HEK293 (cell line): Measurements from ENCODE around the gene AGAP1.

ENCODE experiments used
- CTCF ChIA-PET: fragments of 350-600 bp; formaldehyde crosslinking; extraction: SDS; loops from one replicate; lab custom pipeline; 2021; ENCODE audit warnings: antibody characterized with exemption; lab: Yijun Ruan, JAX
- POLR2A ChIA-PET: fragments of 300-600 bp; formaldehyde crosslinking; extraction: SDS; loops from one replicate; lab custom pipeline; 2020; ENCODE audit warnings: antibody characterized with exemption, inconsistent platforms; lab: Yijun Ruan, JAX
- H3K27ac ChIP-seq: fragments of 200-500 bp; sonication (Bioruptor generic); 2 replicates; pipeline ENCODE4 v1.5.1; 2014; ENCODE audit warnings: low read depth, low read length, control low read depth, inconsistent platforms; ENCODE audit errors: extremely low read depth
- H3K36me3 ChIP-seq, 2 experiments: fragments of 200-500 bp in 1 of 2; sonication (Bioruptor generic) in 1 of 2; 1 replicate in 1 of 2; 2 replicates in 1 of 2; pipeline ENCODE4 v1.5.1; 2014 to 2017; ENCODE audit warnings: inconsistent platforms in 2 of 2, low read length in 2 of 2; ENCODE audit not compliant: control insufficient read depth in 2 of 2, insufficient read depth in 1 of 2
- H3K4me1 ChIP-seq: fragments of 200-500 bp; sonication (Bioruptor generic); 2 replicates; pipeline ENCODE4 v1.5.1; 2014; ENCODE audit warnings: mild to moderate bottlenecking, low read length, inconsistent platforms; ENCODE audit not compliant: control insufficient read depth, insufficient read depth
- H3K4me3 ChIP-seq: 2 replicates; pipeline ENCODE4 v1.5.1; 2011; ENCODE audit warnings: low read depth, mild to moderate bottlenecking, control low read depth, low read length, moderate library complexity
- H3K9me3 ChIP-seq: fragments of 200-500 bp; sonication (Bioruptor generic); 2 replicates; pipeline ENCODE4 v1.5.1; 2014; ENCODE audit warnings: low read depth, low read length, inconsistent platforms; ENCODE audit not compliant: control insufficient read depth, insufficient read depth
- KLF7 ChIP-seq: fragments of 450-650 bp; formaldehyde crosslinking; IDR thresholded peaks from 2 replicates; pipeline ENCODE4 v1.5.1; 2016; ENCODE audit warnings: missing biosample characterization, missing genetic modification characterization, borderline replicate concordance
- MEIS1 ChIP-seq: sonication (generic); formaldehyde crosslinking; IDR thresholded peaks from 2 replicates; pipeline ENCODE4 v1.8.1; 2022; ENCODE audit warnings: missing genetic modification reagents, mild to moderate bottlenecking, borderline replicate concordance
- MZF1 ChIP-seq: fragments of 450-650 bp; formaldehyde crosslinking; IDR thresholded peaks from 2 replicates; pipeline ENCODE4 v1.5.1; 2017; ENCODE audit warnings: missing biosample characterization, missing genetic modification characterization, borderline replicate concordance
- PATZ1 ChIP-seq: fragments of 450-650 bp; formaldehyde crosslinking; IDR thresholded peaks from 2 replicates; pipeline ENCODE4 v1.5.1; 2016; ENCODE audit warnings: missing biosample characterization, missing genetic modification characterization
- SETDB1 ChIP-seq: IDR thresholded peaks from one replicate; pipeline ENCODE4 v1.6.1; 2017; ENCODE audit warnings: mild to moderate bottlenecking, low read length, moderate library complexity, mixed read lengths; ENCODE audit not compliant: insufficient read length
- YY1 ChIP-seq: fragments of 450-650 bp; formaldehyde crosslinking; IDR thresholded peaks from 2 replicates; pipeline ENCODE4 v1.5.1; 2018; ENCODE audit warnings: missing biosample characterization, missing genetic modification characterization
- ZBTB17 ChIP-seq: fragments of 450-650 bp; formaldehyde crosslinking; IDR thresholded peaks from 2 replicates; pipeline ENCODE4 v1.5.1; 2016; ENCODE audit warnings: missing biosample characterization, missing genetic modification characterization
- ZBTB7A ChIP-seq: fragments of 450-650 bp; formaldehyde crosslinking; IDR thresholded peaks from 2 replicates; pipeline ENCODE4 v1.5.1; 2016; ENCODE audit warnings: low read depth, missing biosample characterization, missing genetic modification characterization
- ZNF112 ChIP-seq: fragments of 450-650 bp; formaldehyde crosslinking; IDR thresholded peaks from 2 replicates; pipeline ENCODE4 v1.5.0; 2017; ENCODE audit warnings: missing biosample characterization, missing genetic modification characterization
- ZNF114 ChIP-seq: fragments of 450-650 bp; formaldehyde crosslinking; IDR thresholded peaks from 2 replicates; pipeline ENCODE4 v1.5.0; 2017; ENCODE audit warnings: missing biosample characterization, missing genetic modification characterization
- ZNF140 ChIP-seq: fragments of 450-650 bp; formaldehyde crosslinking; IDR thresholded peaks from 2 replicates; pipeline ENCODE4 v1.5.1; 2016; ENCODE audit warnings: missing biosample characterization, missing genetic modification characterization
- ZNF184 ChIP-seq: fragments of 450-650 bp; IDR thresholded peaks from 2 replicates; pipeline ENCODE4 v1.5.1; 2018; ENCODE audit warnings: missing biosample characterization, mild to moderate bottlenecking, missing genetic modification characterization
- ZNF37A ChIP-seq: fragments of 450-650 bp; IDR thresholded peaks from 2 replicates; pipeline ENCODE4 v1.5.1; 2018; ENCODE audit warnings: missing biosample characterization, missing genetic modification characterization
- ZNF48 ChIP-seq: fragments of 450-650 bp; formaldehyde crosslinking; IDR thresholded peaks from 2 replicates; pipeline ENCODE4 v1.5.1; 2016; ENCODE audit warnings: missing biosample characterization, missing genetic modification characterization
- ZNF510 ChIP-seq: fragments of 450-650 bp; formaldehyde crosslinking; IDR thresholded peaks from 2 replicates; pipeline ENCODE4 v1.5.1; 2018; ENCODE audit warnings: mild to moderate bottlenecking, missing genetic modification characterization, missing biosample characterization; ENCODE audit not compliant: insufficient replicate concordance
- ZNF621 ChIP-seq: fragments of 450-650 bp; formaldehyde crosslinking; IDR thresholded peaks from 2 replicates; pipeline ENCODE4 v1.5.1; 2017; ENCODE audit warnings: missing biosample characterization, missing genetic modification characterization
- ZNF660 ChIP-seq: fragments of 450-650 bp; IDR thresholded peaks from 2 replicates; pipeline ENCODE4 v1.5.1; 2018; ENCODE audit warnings: missing biosample characterization, mild to moderate bottlenecking, missing genetic modification characterization
- ZNF707 ChIP-seq: fragments of 450-650 bp; formaldehyde crosslinking; IDR thresholded peaks from 2 replicates; pipeline ENCODE4 v1.5.1; 2016; ENCODE audit warnings: missing biosample characterization, missing genetic modification characterization
- ZNF791 ChIP-seq: fragments of 450-650 bp; formaldehyde crosslinking; IDR thresholded peaks from 2 replicates; pipeline ENCODE4 v1.5.1; 2016; ENCODE audit warnings: missing biosample characterization, missing genetic modification characterization
- TF ChIP-seq, protein P1 (sequence below): fragments of 450-650 bp; formaldehyde crosslinking; IDR thresholded peaks from 2 replicates; pipeline ENCODE4 v1.5.1; 2016; ENCODE audit warnings: missing biosample characterization, missing genetic modification characterization
- TF ChIP-seq, protein P2 (sequence below): fragments of 450-650 bp; formaldehyde crosslinking; IDR thresholded peaks from 2 replicates; pipeline ENCODE4 v1.5.1; 2016; ENCODE audit warnings: missing biosample characterization, missing genetic modification characterization

Gene AGAP1

DNA sequence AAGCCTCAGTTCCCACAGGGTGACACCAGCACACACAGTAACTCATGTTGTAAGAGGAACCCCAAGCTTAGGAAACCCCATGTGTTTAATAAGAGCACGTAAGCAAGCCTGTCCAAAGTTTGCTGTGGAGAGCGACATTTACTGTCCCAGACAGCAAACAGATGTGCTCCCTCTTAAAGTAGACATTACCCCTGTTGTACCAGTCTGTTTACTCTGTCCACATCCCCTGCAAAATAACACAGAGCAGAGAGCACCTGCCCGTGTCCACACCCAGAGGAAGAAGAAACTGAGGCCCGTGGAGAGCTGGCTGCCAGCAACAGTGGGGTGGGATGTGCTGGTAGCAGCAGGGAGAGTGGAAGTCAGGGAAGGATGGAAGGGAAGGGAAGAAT lies 430.8 kb downstream of the AGAP1 start:
- TF ChIP-seq MZF1 (tag by site-specific recombination) = no peak
- TF ChIP-seq ZNF48 = no peak
- TF ChIP-seq ZBTB17 = no peak
- no peak for TF ChIP-seq MEIS1 (CRISPR knock-in tag)
- TF ChIP-seq KLF7 = no peak
- TF ChIP-seq PATZ1 (tag by site-specific recombination) = no peak
- TF ChIP-seq ZNF140 = no peak
- TF ChIP-seq ZNF510 (tag by site-specific recombination) = no peak
- no peak overlapping the region for H3K27ac ChIP-seq
- no peaks in the 10 kb centered on the region for H3K4me1 ChIP-seq
- CTCF ChIA-PET = no interaction called here
- POLR2A ChIA-PET = no interaction called here
- no peaks in the 10 kb centered on the region for H3K9me3 ChIP-seq
- peaks cover 0 to 3% of the 10 kb centered on the region in 2 experiments; a peak in 1 of 3 replicates for H3K36me3 ChIP-seq
- no peak overlapping the region for H3K4me3 ChIP-seq

- no peaks in the 10 kb centered on the region for H3K9me3 ChIP-seq
- no peak overlapping the region for H3K27ac ChIP-seq
- no peak overlapping the region for H3K4me3 ChIP-seq
- peaks cover 0 to under 1% of the 10 kb centered on the region in 2 experiments; a peak in 1 of 3 replicates for H3K36me3 ChIP-seq
- TF ChIP-seq ZNF37A (no peak), ZNF114 (tag by site-specific recombination) (no peak), ZNF184 (tag by site-specific recombination) (no peak), YY1 (tag by site-specific recombination) (no peak), ZNF660 (tag by site-specific recombination) (no peak), ZNF621 (tag by site-specific recombination) (no peak), ZNF791 (tag by site-specific recombination) (no peak), ZBTB7A (tag by site-specific recombination) (no peak), SETDB1 (no peak), ZNF707 (no peak), ZNF112 (no peak)
- TF ChIP-seq, protein P1, sequence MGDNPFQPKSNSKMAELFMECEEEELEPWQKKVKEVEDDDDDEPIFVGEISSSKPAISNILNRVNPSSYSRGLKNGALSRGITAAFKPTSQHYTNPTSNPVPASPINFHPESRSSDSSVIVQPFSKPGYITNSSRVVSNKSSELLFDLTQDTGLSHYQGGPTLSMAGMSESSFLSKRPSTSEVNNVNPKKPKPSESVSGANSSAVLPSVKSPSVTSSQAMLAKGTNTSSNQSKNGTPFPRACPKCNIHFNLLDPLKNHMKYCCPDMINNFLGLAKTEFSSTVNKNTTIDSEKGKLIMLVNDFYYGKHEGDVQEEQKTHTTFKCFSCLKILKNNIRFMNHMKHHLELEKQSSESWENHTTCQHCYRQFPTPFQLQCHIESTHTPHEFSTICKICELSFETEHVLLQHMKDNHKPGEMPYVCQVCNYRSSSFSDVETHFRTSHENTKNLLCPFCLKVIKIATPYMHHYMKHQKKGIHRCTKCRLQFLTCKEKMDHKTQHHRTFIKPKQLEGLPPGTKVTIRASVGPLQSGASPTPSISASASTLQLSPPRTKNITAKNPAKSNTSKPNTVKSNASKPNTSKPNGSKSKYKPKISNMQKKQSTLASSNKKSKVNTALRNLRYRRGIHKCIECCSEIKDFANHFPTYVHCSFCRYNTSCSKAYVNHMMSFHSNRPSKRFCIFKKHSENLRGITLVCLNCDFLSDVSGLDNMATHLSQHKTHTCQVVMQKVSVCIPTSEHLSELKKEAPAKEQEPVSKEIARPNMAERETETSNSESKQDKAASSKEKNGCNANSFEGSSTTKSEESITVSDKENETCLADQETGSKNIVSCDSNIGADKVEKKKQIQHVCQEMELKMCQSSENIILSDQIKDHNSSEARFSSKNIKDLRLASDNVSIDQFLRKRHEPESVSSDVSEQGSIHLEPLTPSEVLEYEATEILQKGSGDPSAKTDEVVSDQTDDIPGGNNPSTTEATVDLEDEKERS (tag by site-specific recombination) = no peak
- TF ChIP-seq, protein P2, sequence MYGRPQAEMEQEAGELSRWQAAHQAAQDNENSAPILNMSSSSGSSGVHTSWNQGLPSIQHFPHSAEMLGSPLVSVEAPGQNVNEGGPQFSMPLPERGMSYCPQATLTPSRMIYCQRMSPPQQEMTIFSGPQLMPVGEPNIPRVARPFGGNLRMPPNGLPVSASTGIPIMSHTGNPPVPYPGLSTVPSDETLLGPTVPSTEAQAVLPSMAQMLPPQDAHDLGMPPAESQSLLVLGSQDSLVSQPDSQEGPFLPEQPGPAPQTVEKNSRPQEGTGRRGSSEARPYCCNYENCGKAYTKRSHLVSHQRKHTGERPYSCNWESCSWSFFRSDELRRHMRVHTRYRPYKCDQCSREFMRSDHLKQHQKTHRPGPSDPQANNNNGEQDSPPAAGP (tag by site-specific recombination) = no peak
- CTCF ChIA-PET = no interaction called here
- POLR2A ChIA-PET = no interaction called here
- H3K4me1 ChIP-seq = no peaks in the 10 kb centered on the region
Measured at GRCh38 chr2:235925250-235925919, 431.5 kb downstream of the AGAP1 start.
